ENCODE results near the gene HUS1B.

The HUS1B gene

DNA sequence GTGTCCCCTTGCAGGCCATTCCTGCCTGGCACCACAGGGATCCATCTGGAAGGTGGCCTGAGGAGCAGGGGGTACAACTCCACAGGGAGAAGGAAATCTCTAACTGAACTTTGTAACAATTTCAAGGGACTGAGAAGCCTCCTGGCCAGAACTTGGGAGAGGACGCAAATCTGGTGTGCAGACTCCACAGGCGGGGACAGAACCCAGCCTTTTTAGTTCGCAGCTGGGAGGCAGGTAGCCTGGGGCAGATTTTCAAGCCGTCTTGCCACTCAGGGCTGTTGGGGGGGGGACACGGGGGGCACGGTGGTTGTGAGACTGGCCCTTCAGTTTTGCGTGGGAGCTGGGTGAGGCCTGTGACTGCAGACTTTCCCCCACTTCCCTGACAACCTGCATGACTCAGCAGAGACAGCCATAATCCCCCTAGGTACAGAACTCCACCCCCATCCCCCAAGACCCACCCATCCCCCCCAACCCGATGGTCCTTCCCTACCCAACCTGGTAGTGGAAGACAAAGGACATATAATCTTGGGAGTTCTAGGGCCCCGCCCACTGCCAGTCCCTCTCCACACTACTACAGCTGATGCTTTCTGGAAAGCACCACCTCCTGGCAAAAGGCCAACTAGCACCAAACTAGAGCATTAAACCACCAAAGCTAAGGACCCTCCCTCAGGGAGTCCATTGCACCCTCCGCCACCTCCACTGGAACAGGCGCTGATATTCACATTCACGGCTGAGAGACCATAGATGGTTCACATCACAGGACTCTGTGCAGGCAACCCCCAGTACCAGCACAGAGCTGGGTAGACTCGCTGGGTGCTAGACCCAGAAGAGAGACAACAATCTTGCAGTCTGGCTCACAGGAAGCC is 3.0 kb upstream of the HUS1B start:
- no peaks in the 10 kb centered on the region for H3K27me3 ChIP-seq (replicated peaks; ENCODE audit: control insufficient read depth, insufficient read depth, low read length)
- no peak for TF ChIP-seq CTCF (IDR thresholded peaks at IDR 0.05; ENCODE audit: insufficient read depth, low read length, poor library complexity, severe bottlenecking)
- H3K36me3 ChIP-seq (ENCODE audit: control insufficient read depth, insufficient read depth, low read length): no peaks in the 10 kb centered on the region; the same call in 1 of the 2 replicates
- DNase-seq (ENCODE audit: extremely low read depth, insufficient read length): no peak
- no peak overlapping the region for H3K4me3 ChIP-seq (replicated peaks; ENCODE audit: low read depth, low read length)

DNA sequence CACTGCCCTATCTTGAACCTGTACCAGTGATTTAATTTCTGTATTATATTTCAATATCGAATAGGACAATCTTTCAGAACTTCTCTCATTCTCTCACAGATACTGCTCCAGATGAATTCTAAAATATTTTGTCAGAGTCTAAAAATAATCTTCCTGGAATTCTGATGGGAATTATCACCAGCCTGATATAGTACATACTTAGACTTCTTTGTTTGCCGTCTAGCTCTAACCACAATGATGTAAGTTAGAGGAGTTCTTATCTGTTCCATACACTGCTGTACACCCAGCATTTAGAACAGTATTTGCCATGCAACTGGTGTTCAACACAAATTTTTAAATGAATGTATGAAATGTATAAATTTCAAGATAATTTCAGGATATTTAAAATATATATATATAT is 1.3 kb upstream of the HUS1B start:
- no peak overlapping the region for H3K4me3 ChIP-seq (replicated peaks; ENCODE audit: low read depth, low read length)
- no peak for TF ChIP-seq CTCF (IDR thresholded peaks at IDR 0.05; ENCODE audit: insufficient read depth, low read length, poor library complexity, severe bottlenecking)

GRCh38 chr6:657743-658142 is 843 bp upstream of the HUS1B start:
- Histone ChIP-seq H3K27me3 (replicated peaks; ENCODE audit: control insufficient read depth, insufficient read depth, low read length) (no peaks in the 10 kb centered on the region), H3K4me3 (replicated peaks; ENCODE audit: low read depth, low read length) (no peak overlapping the region), H3K36me3 (ENCODE audit: control insufficient read depth, insufficient read depth, low read length) (no peaks in the 10 kb centered on the region; the same call in 1 of the 2 replicates)
- TF ChIP-seq CTCF (IDR thresholded peaks at IDR 0.05; ENCODE audit: insufficient read depth, low read length, poor library complexity, severe bottlenecking): no peak
- DNase-seq (ENCODE audit: extremely low read depth, insufficient read length): no peak

More for the DNA sequence above, 1.3 kb upstream of the HUS1B start:
- DNase-seq (ENCODE audit: extremely low read depth, insufficient read length): no peak
- Histone ChIP-seq H3K36me3 (ENCODE audit: control insufficient read depth, insufficient read depth, low read length) (no peaks in the 10 kb centered on the region; the same call in 1 of the 2 replicates), H3K27me3 (replicated peaks; ENCODE audit: control insufficient read depth, insufficient read depth, low read length) (no peaks in the 10 kb centered on the region)

GRCh38 chr6:654136-654535 is 2.8 kb downstream of the HUS1B start:
- no peak for DNase-seq (ENCODE audit: extremely low read depth, insufficient read length)
- Histone ChIP-seq H3K36me3 (ENCODE audit: control insufficient read depth, insufficient read depth, low read length) (no peaks in the 10 kb centered on the region; the same call in 1 of the 2 replicates), H3K4me3 (replicated peaks; ENCODE audit: low read depth, low read length) (no peak overlapping the region), H3K27me3 (replicated peaks; ENCODE audit: control insufficient read depth, insufficient read depth, low read length) (no peaks in the 10 kb centered on the region)
- TF ChIP-seq CTCF (IDR thresholded peaks at IDR 0.05; ENCODE audit: insufficient read depth, low read length, poor library complexity, severe bottlenecking): no peak

GRCh38 chr6:652865-653264 is 4.0 kb downstream of the HUS1B start:
- DNase-seq (ENCODE audit: extremely low read depth, insufficient read length): no peak
- H3K36me3 ChIP-seq (ENCODE audit: control insufficient read depth, insufficient read depth, low read length): no peaks in the 10 kb centered on the region; the same call in 1 of the 2 replicates
- TF ChIP-seq CTCF (IDR thresholded peaks at IDR 0.05; ENCODE audit: insufficient read depth, low read length, poor library complexity, severe bottlenecking): no peak

More at GRCh38 chr6:652865-653264, 4.0 kb downstream of the HUS1B start:
- Histone ChIP-seq H3K27me3 (replicated peaks; ENCODE audit: control insufficient read depth, insufficient read depth, low read length) (no peaks in the 10 kb centered on the region), H3K4me3 (replicated peaks; ENCODE audit: low read depth, low read length) (no peak overlapping the region)
